ENCODE results near the gene EIF3D. TPM values are rescaled to one million over a fixed set of nuclear protein-coding genes. Genes with fewer than 3 reads are reported as not detected.
A peak's percentile ranks its signal among the peaks of the same experiment; 100 is the strongest.

EIF3D gene
- total RNA-seq, 1 donor from 2014 or later = 358 TPM

- DNase-seq (ENCODE audit: low read depth in 2 of 2) = no peak
Measured at GRCh38 chr22:36467042-36467810, 61.7 kb downstream of the EIF3D start.

- DNase-seq (ENCODE audit: low read depth in 2 of 2) = no peak
Measured at GRCh38 chr22:36466258-36466657, 62.7 kb downstream of the EIF3D start.

- peak; percentile 86 to 90 for DNase-seq (ENCODE audit: low read depth in 2 of 2)
Measured at GRCh38 chr22:36465232-36466021, 63.5 kb downstream of the EIF3D start.

GRCh38 chr22:36464715-36465231 is 64.2 kb downstream of the EIF3D start:
- no peak for DNase-seq (ENCODE audit: low read depth in 2 of 2)

GRCh38 chr22:36463783-36464184 is 65.2 kb downstream of the EIF3D start:
- DNase-seq (ENCODE audit: low read depth in 2 of 2) = peak; percentile 84 to 92

GRCh38 chr22:36461665-36462649 is 67.0 kb downstream of the EIF3D start:
- peak in 1 of 2 donors; percentile 65 for DNase-seq (ENCODE audit: low read depth in 2 of 2)

Other genes starting within 250 kb of the EIF3D start
- 455 and 480 TPM in 2 replicates for gene MYH9, start 141.2 kb downstream of the EIF3D start, total RNA-seq
- 15.1 and 27.6 TPM in 2 replicates for gene TXN2, start 47.5 kb downstream of the EIF3D start, total RNA-seq
- gene FOXRED2, start 22.1 kb downstream of the EIF3D start, total RNA-seq = 4.0 and 6.8 TPM in 2 replicates
- not detected in 2 replicates for gene CACNG2, start 174.6 kb upstream of the EIF3D start, total RNA-seq
- gene IFT27, start 247.0 kb upstream of the EIF3D start, total RNA-seq = 10.8 and 16.2 TPM in 2 replicates

Data from dermis microvascular lymphatic vessel endothelial cell (primary cell).